GM18868 (cell line): ENCODE results near the gene CTIF.

Experiments
- ATAC-seq: cut with Tn5 transposase; IDR thresholded peaks from one replicate; pipeline ENCODE4 v1.9.1; 2021; ENCODE audit warnings: mild to moderate bottlenecking, moderate library complexity; ENCODE audit not compliant: unreplicated experiment

Gene CTIF

GRCh38 chr18:48531908-48532307 lies 6.9 kb upstream of the CTIF start:
- ATAC-seq: no peak

- ATAC-seq: peak; percentile 38
Observed at GRCh38 chr18:48533340-48534070, 5.3 kb upstream of the CTIF start.

GRCh38 chr18:48534364-48534763 lies 4.5 kb upstream of the CTIF start:
- ATAC-seq: no peak

GRCh38 chr18:48535956-48536355 lies 2.9 kb upstream of the CTIF start:
- no peak for ATAC-seq

- no peak for ATAC-seq
Observed at GRCh38 chr18:48536516-48536915, 2.3 kb upstream of the CTIF start.

GRCh38 chr18:48539406-48540250 lies 797 bp downstream of the CTIF start:
- ATAC-seq: no peak

- ATAC-seq: peak; percentile 47
Observed at GRCh38 chr18:48540251-48541025, 1.6 kb downstream of the CTIF start.

- peak; percentile 54 for ATAC-seq
Observed at GRCh38 chr18:48541026-48541746, 2.4 kb downstream of the CTIF start.

GRCh38 chr18:48541747-48542400 lies 3.0 kb downstream of the CTIF start:
- no peak for ATAC-seq

GRCh38 chr18:48542513-48543181 lies 3.8 kb downstream of the CTIF start:
- no peak for ATAC-seq

GRCh38 chr18:48543228-48543627 lies 4.4 kb downstream of the CTIF start:
- ATAC-seq: no peak

GRCh38 chr18:48544116-48544515 lies 5.3 kb downstream of the CTIF start:
- ATAC-seq: no peak

- ATAC-seq: no peak
Observed at GRCh38 chr18:48544661-48545415, 6.0 kb downstream of the CTIF start.

GRCh38 chr18:48545757-48546321 lies 7.0 kb downstream of the CTIF start:
- no peak for ATAC-seq

- ATAC-seq: no peak
Observed at GRCh38 chr18:48546396-48546795, 7.6 kb downstream of the CTIF start.

GRCh38 chr18:48547531-48547981 lies 8.7 kb downstream of the CTIF start:
- no peak for ATAC-seq

- no peak for ATAC-seq
Observed at GRCh38 chr18:48548011-48548771, 9.4 kb downstream of the CTIF start.

GRCh38 chr18:48548921-48549320 lies 10.1 kb downstream of the CTIF start:
- no peak for ATAC-seq
